Stimulated activated CD4-positive, alpha-beta T cell treated with anti-CD3 and anti-CD28 coated beads, Interleukin-4, amount 100 ng/mL, for 24 hours (primary cell): ENCODE measurements around the gene KCNIP4.
"Not testable (repeated sequence)": the region's sequence is repeated elsewhere in the genome, so short reads cannot be mapped to it uniquely, and the experiment has no call there.

Experiments used
- DNase-seq: peaks from one replicate; pipeline ENCODE4 v3.0.0-alpha.2; 2020

KCNIP4 gene

DNA sequence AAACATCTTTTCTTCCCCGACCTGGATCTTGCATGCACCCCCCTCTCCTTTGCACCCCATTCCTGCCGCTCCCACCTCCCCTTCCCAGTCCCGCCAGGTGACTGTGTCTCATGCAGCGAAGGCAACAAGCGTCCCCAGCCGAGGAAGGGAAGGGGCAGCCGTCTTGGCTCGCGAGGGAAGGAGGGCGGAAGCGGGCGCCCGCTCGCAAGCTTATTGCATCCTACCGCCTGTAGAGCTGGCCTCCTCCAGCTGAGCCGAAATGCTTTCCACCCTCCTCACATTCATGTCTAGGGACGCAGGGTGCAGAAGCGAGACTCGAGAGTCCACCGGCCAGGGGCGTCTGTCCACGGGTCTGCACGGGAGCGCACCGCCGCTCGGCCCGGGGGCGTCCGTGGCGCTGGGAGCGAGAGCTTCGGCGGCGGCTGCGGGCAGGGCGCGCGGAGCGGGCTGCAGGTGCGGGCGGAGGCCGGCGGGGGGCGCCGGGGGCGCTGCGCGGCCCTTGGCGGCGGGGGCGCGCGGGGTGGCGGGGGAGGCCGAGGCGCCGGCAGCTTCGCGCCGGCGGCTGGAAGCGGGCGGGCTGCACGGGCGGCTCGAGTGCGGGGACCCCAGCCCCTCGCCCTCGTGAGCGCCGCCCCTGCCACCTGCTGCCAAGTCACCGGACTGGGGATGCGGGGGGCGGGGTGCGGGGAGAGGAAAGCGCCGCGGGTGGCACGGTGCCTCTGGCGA lies at the start of gene KCNIP4:
Gene KCNIP4 (minus strand): TSS at position 426 of the 726 bp plus-strand sequence.
- DNase-seq, result no peak

DNA sequence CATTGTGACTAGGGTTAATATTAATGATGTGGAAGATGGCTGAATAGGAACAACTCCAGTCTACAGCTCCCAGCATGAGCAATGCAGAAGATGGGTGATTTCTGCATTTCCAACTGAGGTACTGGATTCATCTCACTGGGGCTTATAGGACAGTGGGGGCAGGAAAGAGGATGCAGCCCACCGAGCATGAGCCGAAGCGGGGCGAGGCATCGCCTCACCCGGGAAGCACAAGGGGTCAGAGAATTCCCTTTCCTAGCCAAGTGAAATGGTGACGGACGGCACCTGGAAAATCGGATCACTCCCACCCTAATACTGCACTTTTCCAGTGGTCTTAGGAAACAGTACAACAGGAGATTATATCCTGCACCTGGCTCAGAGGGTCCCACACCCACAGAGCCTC lies 48.0 kb upstream of the KCNIP4 start:
- not testable (repeated sequence) for DNase-seq

DNA sequence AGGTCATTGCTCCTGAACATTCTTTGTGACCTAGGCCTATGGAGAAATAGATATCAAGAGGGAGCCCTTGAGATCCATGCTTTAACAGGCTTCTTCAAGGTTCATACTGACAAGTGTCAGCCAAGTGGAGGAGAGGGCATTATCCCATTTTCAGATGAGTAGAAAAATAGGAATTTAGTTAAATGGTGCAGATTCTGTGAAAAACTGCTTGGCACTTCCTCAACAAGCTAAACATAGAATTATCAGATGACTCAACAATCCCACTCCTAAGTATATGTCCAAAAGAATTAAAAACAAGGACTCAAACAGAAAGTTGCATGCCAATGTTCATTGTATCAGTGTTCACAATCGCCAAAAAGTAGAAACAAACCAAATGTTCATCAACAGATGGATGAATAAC lies 43.8 kb upstream of the KCNIP4 start:
- DNase-seq, result no peak

DNA sequence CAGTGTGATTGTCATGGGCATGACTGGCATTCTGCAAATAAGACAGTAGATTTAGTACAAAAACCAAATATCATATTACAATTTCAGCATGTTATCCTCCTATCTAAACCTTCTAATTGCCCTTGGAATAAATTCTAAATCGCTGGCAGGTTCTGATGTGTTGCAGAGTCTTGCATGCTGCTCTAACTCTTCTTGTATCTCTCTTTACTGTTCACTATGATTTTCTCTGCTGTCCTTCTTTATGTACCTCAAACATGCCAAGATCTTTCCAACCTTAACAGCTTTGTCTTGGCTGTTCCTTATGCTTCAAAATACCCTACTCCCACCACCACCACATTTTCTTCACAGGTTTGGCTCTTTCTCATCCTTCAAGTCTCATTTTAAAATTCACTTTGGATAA lies 43.0 kb upstream of the KCNIP4 start:
- no peak for DNase-seq

DNA sequence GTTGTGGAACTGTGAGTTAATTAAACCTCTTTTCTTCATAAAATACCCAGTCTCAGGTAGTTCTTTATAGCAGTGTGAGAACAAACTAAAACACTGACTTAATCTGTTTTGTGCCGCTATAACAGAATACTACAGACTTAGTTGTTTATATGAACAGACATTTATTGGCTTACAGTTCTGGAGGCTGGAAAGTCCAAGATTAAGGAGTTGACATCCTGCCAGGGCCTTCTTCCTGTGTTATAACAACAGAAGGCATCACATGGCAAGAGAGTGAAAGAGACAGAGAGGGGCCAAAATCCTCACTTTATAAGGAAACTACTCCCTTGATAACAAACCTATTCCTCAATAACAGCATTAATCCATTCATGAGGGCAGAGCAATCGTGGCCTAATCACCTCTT lies 42.5 kb upstream of the KCNIP4 start:
- no peak for DNase-seq

DNA sequence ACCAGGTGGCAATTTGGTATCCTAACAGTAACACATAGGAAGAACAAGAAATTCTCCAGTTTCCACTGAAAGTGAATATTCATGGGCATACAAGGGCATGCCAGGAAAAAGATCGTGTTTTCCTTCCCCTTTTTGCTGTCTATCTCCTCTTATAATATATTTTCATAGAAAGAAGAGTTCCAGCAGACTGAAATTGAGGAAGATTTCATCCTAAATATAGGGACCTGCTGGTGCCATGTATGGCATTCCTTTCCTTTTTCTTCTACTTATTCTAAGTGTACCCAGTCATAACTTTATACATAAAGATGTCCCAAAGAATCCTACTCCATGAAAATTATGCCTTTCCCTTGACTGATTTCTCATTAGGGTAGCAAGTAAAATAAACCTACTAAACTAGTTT lies 40.8 kb upstream of the KCNIP4 start:
- no peak for DNase-seq

DNA sequence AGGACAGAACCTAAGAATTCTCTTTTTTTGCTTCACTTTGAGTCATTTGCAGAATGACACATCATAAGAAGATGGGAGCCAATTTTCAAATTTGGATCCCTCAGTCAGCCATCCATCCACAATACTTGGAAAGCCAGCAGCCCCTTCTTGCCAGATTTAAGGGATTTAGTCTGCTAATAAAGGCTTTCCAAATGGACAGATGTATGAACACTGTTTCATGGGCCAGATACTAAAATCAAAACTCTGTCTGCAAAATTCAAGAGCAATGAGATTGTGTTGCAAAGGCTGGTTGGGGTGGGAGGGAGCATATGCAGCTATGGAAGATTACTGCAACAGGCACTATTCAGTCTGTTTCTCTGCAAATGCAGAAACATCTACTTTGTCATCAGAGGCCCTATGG lies 37.7 kb upstream of the KCNIP4 start:
- DNase-seq, result no peak

DNA sequence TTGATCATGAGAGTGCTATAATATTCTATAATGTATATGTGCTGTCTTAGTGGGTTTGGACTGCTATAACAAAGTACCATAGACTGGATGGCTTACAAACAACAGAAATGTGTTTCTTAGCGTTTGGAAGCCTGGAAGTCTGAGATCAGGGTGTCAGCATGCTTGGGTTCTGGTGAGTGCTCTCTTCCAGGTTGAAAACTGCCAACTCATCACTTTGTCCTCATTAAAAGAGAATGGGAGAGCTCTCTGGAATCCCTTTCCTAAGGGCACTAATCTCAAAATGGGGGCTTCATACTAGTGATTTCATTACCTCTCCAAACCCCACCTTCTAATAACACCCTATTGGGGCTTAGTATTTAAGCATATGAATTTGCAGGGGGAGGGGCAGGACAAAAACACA lies 33.5 kb upstream of the KCNIP4 start:
- DNase-seq, result no peak

DNA sequence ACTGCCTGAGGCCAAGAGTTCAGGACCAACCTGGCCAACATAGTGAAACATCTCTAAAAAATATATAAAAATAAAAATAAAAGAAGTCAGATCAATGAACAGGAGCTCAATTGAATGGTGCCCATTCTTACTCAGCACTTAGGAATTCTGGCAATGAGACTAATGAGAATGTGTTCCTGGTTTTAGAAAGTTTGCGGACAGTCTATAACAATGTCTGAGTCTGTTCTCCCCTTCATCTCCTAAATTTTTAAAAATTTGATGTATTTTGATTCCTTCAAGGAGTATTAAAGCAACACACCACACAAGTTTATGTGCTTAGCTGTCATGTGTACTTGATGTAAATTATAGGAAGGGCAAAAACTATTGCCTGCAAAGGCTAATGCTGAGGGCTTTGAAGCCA lies 30.6 kb upstream of the KCNIP4 start:
- DNase-seq, result no peak

DNA sequence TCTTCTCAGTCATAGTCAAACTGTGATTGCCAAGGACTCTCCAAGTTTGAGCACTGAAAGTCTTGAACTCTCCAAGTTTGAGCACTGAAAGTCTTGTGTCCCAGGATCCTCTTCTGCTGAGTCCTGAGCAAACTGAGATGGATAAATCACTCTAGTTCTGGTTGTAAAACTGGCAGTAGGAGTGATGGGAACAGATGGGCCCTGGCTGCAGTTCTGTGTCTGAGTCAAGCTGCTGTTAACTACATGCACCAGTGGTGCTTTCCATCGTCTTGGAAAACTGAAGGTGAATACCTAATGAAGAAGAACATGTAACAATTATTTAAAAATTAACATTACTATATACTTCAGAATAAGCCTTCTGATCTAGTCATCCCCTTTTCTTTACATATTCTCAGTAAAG lies 27.6 kb upstream of the KCNIP4 start:
- no peak for DNase-seq

DNA sequence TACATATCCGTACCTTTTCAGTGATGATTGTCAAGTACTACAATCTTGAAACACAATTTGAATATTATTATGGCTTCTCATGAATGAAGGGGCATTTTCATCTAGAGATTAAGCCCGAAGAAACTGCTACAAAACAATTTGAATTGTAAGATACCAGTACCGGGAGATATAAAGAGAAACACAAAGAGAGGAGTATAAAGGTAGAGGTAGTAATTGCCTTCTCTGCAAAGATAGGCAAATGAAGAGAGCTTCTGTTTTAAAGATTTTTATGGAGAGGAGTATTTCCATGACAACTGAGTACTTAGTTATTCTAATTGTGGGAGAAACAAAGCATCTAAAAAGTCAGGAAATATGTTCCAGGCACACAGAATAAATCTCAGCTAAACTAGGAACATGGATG lies 25.3 kb upstream of the KCNIP4 start:
- no peak for DNase-seq

DNA sequence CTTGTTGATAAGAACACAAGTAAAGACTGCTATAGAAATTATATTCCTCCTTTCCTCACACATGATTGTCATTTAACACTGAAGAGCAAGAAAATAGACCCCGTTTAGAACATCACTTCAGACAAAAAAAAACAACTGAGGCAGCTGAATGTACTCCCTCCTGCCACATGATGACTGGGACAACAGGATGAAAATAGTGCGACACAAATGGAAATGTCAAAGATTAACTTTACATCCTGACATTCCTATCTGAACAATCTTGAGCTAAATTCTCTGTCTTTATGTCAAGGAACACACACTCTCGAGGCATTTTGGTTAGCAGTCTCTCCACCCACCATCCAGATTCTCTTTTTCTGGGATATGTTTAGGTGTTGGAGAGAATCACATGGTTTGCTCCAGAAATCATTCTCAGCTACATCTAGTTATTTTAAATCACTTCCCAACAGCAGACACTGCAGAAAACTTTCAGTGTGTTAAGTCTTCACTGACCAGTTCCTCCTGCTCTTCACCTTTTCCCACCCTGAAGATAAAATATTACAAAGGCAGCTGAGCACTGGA lies 16.3 kb upstream of the KCNIP4 start:
- DNase-seq, result no peak

DNA sequence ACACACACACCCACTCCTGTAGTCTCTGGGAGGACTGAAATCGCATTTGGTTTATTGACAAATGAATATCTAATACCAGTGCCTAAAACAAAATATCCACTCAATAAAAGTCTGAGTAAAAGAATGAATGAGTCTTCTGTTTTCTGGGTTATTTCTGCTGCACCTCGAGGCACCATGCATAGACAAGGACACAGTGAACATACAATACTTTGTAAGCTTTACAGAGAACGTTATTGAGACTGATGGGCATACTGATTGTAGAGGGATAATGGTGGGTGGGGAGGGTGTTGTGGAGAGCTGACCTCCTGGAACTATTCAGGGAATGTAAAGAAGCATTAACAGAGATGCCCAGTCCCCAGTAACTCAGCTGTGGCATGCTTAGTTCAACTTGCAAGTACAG lies 14.1 kb upstream of the KCNIP4 start:
- no peak for DNase-seq

DNA sequence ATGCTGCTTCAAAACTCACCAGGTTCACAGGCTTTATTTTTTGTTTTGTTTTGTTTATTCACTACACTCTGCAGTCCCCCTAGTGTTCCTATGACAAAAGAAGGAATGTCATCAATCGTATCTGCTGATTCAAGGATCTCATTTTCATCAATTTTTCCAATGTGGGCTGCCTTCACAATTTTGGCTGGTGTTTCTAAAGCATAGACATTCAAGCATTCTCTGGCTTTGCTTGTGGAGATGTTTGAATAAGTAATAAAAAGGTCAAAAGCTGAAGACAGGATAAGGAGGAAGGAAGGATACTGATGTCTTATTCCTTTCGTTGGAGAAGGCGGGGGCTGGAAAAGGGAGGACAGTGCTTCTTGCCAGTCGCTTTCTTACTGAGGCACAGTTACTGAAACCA lies 12.2 kb upstream of the KCNIP4 start:
- no peak for DNase-seq

DNA sequence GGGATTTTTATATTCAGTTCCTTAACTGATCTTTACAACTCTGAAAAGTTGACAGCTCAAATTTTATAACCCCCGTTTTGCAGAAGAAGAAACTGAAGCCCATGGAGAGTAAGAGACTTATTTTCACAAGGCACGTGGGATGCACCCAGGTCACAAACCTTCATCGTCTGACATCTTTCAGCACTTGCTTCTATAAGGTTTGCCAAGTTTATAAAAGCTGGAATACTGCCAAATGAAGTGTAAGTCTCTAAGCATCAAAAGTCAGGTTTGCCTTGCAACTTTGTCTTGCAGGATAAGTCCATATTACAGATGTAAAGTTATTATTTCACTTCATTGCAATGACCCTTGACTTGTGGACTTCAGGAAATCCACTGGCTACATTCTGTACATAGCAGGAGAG lies 6.3 kb upstream of the KCNIP4 start:
- no peak for DNase-seq

DNA sequence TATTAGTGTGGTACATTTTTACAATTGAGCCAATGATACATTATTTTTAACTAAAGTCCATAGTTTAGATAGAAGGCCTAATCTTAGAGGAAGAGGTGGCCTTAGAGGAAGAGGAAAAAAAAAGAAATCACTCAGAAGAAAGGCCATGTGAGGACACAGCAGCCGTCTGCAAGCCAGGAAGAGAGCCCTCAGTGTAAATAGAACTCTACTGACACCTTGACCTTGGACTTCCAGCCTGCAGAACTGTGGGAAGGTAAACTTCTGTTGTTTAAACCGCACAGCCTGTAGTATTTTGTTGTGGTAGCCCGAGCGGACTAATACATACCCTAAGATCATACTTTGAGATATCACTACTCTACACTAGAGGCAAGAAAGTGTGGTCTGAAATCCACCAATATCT lies 5.1 kb upstream of the KCNIP4 start:
- no peak for DNase-seq

DNA sequence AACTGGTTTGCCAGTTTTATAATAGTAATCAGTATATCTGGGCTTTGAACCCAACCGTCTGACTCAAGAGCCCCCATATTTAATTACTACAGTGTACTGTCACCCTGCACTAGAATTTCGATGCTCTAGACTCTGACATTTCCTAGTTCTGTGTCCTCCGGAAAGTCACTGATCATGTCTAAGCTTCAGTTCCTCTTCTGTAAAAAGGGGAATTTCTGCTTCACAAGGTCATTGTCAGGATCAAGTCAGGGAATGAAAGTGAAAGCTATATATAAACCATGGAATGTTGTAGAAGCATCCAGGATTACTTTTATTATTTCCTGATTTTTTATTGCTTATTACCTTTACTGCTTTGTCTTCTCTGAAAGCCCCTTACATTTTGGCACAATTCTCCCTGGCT lies 4.0 kb upstream of the KCNIP4 start:
- DNase-seq, result no peak

DNA sequence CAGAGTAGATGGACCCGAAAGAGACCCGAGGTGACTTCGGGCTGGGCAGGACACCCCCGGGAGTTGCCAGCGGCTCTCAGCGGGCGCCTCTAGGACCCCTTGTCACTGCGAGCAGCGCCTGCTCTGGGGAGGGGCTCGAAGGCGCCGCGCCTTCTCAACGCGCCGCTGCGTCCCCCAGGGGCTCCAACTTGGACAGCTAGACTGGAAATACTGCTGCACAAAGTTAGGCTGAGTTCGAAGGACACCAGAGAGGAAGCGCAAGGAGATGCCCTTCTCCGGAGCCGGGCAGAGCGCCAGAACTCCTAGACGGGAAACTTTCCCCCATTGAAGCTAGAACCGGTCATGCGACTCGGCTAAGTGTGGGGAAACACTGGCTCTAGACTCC lies 493 bp upstream of the KCNIP4 start:
- no peak for DNase-seq

DNA sequence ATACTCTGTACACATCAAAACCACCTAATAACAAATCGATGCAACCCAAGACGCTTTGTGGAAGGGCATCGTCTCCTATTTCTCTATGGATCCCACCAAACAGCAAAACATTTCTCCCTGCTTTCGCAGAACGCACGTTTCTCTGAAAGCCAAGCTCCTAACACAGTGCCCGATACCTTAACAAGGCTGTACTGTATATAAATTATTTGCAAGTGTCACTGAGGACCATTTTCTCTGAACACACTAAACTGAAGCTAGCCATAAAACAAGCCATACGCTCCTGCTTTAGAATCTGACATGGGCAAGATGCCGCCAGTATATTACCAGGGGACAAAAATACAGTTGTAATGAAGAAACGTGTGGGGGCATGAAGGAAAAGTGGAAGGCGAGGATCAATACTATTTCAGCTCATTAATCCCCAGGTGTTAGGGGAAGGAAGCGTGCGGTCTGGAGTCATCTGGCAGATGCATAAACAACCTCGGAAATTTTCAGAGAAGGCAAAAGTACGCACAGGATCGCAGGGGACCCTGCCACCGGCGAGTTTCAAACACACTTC lies 703 bp downstream of the KCNIP4 start:
- no peak for DNase-seq

DNA sequence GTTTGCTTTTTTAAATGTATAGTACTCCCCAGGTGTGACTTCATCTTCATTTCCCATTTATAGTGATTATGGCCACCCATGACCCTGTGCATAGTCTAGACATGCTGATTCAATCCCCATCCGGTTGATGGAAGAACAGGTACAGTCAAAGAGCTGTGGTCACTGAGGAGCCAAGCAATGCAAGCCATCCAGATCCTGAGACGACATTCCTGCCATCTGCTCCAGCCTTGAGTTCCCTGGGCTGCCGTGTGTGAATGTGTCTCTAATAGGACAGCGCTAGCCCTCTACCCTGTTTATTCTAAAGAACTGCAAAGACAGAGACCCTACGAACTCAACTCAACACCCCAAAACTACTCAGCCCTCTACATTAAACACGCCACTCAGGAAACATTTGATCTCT lies 1.7 kb downstream of the KCNIP4 start:
- DNase-seq, result no peak

DNA sequence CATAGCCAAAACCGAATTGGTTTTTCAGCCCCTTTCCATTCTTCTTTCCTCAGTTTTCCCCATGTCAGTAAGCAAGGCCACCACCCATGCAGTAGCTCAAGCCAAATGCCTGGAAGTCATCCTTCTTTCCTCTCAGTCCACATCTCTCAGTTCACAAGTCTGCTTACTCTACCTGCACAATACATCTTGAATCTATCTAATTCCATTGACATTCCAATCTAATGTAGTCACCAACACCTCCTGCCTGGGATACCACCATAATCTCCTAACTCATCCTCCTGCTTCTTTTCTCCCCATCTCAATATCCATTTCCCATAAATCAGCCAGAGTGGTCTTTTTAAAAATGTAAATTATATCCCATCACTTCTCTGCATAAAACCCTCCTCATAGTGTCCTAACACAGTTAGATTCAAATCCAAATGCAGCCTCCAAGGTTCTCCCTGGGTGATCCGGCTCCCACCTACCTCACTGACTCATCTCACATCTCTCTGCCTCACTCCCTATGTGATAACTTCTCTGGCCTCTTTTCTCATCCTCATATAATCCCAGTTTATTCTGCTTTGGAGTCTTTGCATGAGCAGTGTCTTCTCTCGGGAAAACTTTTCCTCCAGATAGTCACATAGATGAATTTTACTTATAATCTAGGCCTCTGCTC lies 26.9 kb downstream of the KCNIP4 start:
- no peak for DNase-seq

DNA sequence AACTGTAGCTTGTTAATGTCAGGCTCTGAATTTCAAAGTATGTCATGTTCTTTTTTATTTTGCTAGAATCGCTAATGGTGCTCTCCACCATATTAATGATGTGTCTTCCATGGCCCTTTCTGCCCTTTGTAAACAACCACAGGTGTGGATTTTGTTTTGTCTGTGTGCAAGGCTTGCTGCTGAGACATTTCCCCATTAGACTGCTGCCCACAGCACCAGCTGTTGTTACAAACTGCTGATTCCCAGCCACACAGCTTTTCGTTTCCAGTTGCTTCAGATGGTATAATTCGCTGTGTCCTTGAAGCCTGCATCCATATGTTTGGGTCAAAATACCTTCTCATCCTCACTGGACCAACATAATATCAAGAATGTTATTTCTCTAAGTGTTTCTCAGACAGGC lies 32.8 kb downstream of the KCNIP4 start:
- DNase-seq, result no peak

DNA sequence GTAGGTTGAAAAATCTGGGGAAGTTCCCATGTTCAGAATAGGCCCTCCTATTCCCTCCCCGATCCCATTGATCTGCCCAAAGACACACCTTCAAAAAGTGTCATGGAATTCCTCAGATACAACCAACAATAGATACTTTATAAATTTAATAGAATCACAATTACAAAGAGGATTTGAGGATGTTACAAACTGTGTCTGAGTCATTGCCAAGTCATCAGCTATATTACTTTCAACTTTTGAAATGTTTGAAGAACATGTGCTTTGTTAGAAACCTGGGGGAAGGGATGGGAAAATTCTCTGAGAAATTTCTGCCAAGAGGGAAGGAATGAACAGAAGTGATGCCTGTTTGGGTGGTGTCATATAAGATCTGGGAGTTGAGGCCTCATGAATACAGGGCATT lies 46.7 kb downstream of the KCNIP4 start:
- DNase-seq, result no peak

DNA sequence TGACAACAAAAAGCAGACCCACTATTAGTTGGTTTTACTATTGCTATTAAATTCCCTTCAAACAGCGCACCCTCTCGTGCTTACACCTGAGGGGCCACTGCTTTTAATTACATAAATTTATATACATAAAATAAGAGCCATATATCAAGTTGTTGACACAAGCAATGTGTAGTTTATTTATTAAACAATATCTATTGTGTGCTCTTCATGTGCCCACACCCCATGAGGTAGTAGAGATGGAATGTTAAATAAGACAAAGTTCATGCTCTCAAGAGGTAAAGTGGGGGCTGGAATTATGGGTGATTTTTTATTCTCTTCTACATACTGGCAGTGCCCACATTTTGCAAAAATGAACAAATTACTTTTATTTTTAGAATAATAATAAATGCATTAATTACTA lies 47.3 kb downstream of the KCNIP4 start:
- DNase-seq, result no peak

DNA sequence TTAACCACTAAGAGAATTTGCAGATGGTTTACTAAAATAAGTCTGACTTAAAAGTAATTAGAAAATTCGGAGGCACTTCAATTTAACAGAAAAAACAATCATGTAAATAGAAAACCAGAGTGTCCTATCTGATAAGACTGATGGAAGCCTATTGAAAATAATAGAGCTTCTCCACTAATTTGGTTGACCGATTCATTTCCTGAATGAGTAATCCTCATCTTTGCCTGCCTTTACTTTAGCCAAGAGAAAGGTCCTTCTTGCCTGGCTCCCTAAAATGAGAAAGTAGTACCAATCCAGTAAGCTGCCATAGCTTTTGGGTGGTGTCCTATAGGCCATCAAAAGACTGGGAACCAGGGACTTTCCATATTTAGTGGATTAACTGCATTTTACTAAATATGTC lies 48.4 kb downstream of the KCNIP4 start:
- DNase-seq, result no peak
